ENCODE data around the gene IRF9.

IRF9 gene

GRCh38 chr14:24177891-24178290 is 16.8 kb downstream of the IRF9 start:
- TF ChIP-seq POLR2AphosphoS5 (IDR thresholded peaks at IDR 0.05; ENCODE audit: low read depth) (no peak), REST (IDR thresholded peaks at IDR 0.05; ENCODE audit: insufficient replicate concordance, low read depth) (no peak), CTCF (IDR thresholded peaks at IDR 0.05; ENCODE audit: insufficient read depth, low read length) (no peak), SPI1 (IDR thresholded peaks at IDR 0.05; ENCODE audit: borderline replicate concordance, low read depth) (no peak), GABPA (IDR thresholded peaks at IDR 0.05; ENCODE audit: low read depth) (no peak)
- no peak for DNase-seq (ENCODE audit: low read depth in 1 of 2, low spot score in 1 of 2)
- H3K27me3 ChIP-seq (ENCODE audit: insufficient read depth, poor library complexity, severe bottlenecking): no peaks in the 10 kb centered on the region
- no peak overlapping the region for H3K27ac ChIP-seq (replicated peaks)
- no peak overlapping the region for H3K4me3 ChIP-seq (replicated peaks; ENCODE audit: insufficient read depth, low read length)

GRCh38 chr14:24178399-24179178 is 17.5 kb downstream of the IRF9 start:
- no peak overlapping the region for H3K27ac ChIP-seq (replicated peaks)

More at GRCh38 chr14:24178399-24179178, 17.5 kb downstream of the IRF9 start:
- Histone ChIP-seq H3K27me3 (ENCODE audit: insufficient read depth, poor library complexity, severe bottlenecking) (no peaks in the 10 kb centered on the region), H3K4me3 (replicated peaks; ENCODE audit: insufficient read depth, low read length) (no peak overlapping the region)
- DNase-seq (ENCODE audit: low read depth in 1 of 2, low spot score in 1 of 2): no peak
- no peak for TF ChIP-seq GABPA (IDR thresholded peaks at IDR 0.05; ENCODE audit: low read depth)
- no peak for TF ChIP-seq REST (IDR thresholded peaks at IDR 0.05; ENCODE audit: insufficient replicate concordance, low read depth)
- TF ChIP-seq SPI1 (IDR thresholded peaks at IDR 0.05; ENCODE audit: borderline replicate concordance, low read depth): no peak
- TF ChIP-seq POLR2AphosphoS5 (IDR thresholded peaks at IDR 0.05; ENCODE audit: low read depth): no peak
- TF ChIP-seq CTCF (IDR thresholded peaks at IDR 0.05; ENCODE audit: insufficient read depth, low read length): no peak

Data from HL-60 (cell line).